ENCODE data around the gene TNFAIP8L1. TPM values are rescaled to one million over a fixed set of nuclear protein-coding genes. Genes with fewer than 3 reads are reported as not detected.

Gene TNFAIP8L1
- total and polyA plus RNA-seq, 4 donors, result 15.6 to 29.0 (median 20.1) TPM

DNA sequence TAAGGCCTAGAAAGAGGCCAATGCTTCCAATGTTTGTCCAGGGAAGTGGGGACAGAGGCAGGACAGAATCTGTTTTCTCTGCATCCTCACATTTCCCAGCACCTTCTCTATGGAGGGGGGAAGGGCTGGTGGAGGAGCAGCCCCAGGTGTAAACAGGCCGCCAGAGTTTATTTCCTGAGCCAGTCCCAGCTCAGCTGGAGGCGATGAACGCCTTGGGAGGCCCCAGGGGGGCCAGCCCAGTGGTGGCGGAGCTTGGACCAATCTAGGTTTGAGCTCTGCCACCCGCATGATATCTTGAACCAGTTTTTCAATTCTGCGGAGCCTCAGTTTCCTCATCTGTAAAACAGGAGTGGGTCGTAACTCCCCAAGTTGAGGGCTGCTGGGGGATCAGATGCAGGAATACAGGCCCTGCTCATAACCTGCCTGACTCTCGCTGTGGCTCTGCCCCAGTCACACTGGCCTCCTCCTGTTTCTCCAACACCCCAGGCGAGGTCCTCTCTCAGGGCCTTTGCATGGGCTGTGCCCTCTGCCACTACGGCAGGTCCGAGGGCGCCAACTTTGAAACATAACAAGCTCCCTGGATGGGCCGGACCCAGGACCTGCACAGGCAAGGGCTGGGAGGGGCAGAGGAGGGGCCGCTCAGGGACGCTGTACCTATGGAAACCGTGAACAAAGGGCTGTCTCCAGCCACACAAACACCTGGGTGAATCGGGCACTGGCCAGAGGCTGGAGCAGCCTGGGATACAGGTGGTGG is 1.1 kb downstream of the TNFAIP8L1 start:
- Histone ChIP-seq H3K4me1 (ENCODE audit: control insufficient read depth in 4 of 4, insufficient read depth in 4 of 4, low read length in 3 of 4) (peaks cover 4 to 31% (median 28%) of the 10 kb centered on the region in 4 donors), H3K9ac (ENCODE audit: low read depth in 1 of 2, low read length in 2 of 2) (peak overlapping the region; percentile 63 to 69), H3K27ac (ENCODE audit: low read depth in 1 of 2, low read length in 2 of 2) (peak overlapping the region; percentile 76 to 83), H3K4me3 (ENCODE audit: low read depth in 1 of 3, low read length in 3 of 3) (peak overlapping the region; percentile 83 to 92 (median 87)), H3K27me3 (ENCODE audit: control insufficient read depth in 4 of 4, insufficient read depth in 4 of 4, low read length in 3 of 4) (no peaks in the 10 kb centered on the region), H3K36me3 (ENCODE audit: control insufficient read depth in 4 of 4, insufficient read depth in 3 of 4, low read depth in 1 of 4, low read length in 3 of 4) (peaks cover 0 to 2% (median 0%) of the 10 kb centered on the region in 4 donors), H3K9me3 (ENCODE audit: control insufficient read depth in 4 of 4, low read length in 3 of 4) (no peaks in the 10 kb centered on the region)
- no peak for DNase-seq (ENCODE audit: low spot score)
- no peak for TF ChIP-seq RXRA (IDR thresholded peaks at IDR 0.05)
- TF ChIP-seq, protein P1, sequence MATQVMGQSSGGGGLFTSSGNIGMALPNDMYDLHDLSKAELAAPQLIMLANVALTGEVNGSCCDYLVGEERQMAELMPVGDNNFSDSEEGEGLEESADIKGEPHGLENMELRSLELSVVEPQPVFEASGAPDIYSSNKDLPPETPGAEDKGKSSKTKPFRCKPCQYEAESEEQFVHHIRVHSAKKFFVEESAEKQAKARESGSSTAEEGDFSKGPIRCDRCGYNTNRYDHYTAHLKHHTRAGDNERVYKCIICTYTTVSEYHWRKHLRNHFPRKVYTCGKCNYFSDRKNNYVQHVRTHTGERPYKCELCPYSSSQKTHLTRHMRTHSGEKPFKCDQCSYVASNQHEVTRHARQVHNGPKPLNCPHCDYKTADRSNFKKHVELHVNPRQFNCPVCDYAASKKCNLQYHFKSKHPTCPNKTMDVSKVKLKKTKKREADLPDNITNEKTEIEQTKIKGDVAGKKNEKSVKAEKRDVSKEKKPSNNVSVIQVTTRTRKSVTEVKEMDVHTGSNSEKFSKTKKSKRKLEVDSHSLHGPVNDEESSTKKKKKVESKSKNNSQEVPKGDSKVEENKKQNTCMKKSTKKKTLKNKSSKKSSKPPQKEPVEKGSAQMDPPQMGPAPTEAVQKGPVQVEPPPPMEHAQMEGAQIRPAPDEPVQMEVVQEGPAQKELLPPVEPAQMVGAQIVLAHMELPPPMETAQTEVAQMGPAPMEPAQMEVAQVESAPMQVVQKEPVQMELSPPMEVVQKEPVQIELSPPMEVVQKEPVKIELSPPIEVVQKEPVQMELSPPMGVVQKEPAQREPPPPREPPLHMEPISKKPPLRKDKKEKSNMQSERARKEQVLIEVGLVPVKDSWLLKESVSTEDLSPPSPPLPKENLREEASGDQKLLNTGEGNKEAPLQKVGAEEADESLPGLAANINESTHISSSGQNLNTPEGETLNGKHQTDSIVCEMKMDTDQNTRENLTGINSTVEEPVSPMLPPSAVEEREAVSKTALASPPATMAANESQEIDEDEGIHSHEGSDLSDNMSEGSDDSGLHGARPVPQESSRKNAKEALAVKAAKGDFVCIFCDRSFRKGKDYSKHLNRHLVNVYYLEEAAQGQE (IDR thresholded peaks at IDR 0.05), result no peak
- no peak for TF ChIP-seq FOXA1 (IDR thresholded peaks at IDR 0.05)
- no peak for TF ChIP-seq FOXA2 (IDR thresholded peaks at IDR 0.05)
- 26% methylated on average over 17 of the region's 17 CpGs for WGBS

DNA sequence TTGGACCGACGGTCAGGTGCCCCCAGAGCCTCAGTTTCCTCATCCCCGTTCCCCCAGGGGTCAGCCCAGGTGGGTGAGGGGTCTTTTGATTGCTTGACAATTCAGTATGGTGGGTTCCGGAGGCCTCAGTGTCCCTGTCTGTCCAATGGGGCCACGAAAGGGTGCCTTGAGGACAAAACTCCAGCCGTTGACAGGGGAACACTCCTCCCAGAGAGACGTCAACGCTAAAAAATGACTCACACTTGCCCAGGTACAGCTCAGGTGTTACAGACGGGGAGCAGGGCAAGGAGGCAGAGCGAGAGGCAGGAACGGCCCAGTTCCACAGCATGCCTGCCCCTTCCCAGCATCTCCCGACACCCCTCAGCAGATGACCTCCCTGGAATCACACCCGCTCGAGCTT is 1.8 kb downstream of the TNFAIP8L1 start:
- 59% methylated on average over 14 of the region's 14 CpGs for WGBS
- Histone ChIP-seq H3K27me3 (ENCODE audit: control insufficient read depth in 4 of 4, insufficient read depth in 4 of 4, low read length in 3 of 4) (no peaks in the 10 kb centered on the region), H3K36me3 (ENCODE audit: control insufficient read depth in 4 of 4, insufficient read depth in 3 of 4, low read depth in 1 of 4, low read length in 3 of 4) (peaks cover 0 to 2% (median 0%) of the 10 kb centered on the region in 4 donors), H3K4me3 (ENCODE audit: low read depth in 1 of 3, low read length in 3 of 3) (peak overlapping the region in 2 of 3 donors; percentile 83 to 92), H3K9ac (ENCODE audit: low read depth in 1 of 2, low read length in 2 of 2) (peak overlapping the region in 1 of 2 donors; percentile 63), H3K4me1 (ENCODE audit: control insufficient read depth in 4 of 4, insufficient read depth in 4 of 4, low read length in 3 of 4) (peaks cover 4 to 28% (median 25%) of the 10 kb centered on the region in 4 donors), H3K9me3 (ENCODE audit: control insufficient read depth in 4 of 4, low read length in 3 of 4) (no peaks in the 10 kb centered on the region), H3K27ac (ENCODE audit: low read depth in 1 of 2, low read length in 2 of 2) (peak overlapping the region; percentile 9 to 76)
- no peak for TF ChIP-seq EGR1 (IDR thresholded peaks at IDR 0.05; ENCODE audit: low read depth in 2 of 2)
- TF ChIP-seq FOXA1 (IDR thresholded peaks at IDR 0.05), result no peak
- no peak for TF ChIP-seq GABPA (IDR thresholded peaks at IDR 0.05 in 1 of 2, conservative IDR thresholded peaks at IDR 0.05 in 1 of 2)
- no peak for TF ChIP-seq CTCF (IDR thresholded peaks at IDR 0.05; ENCODE audit: low read depth, low read length, missing input control)
- TF ChIP-seq, protein P2, sequence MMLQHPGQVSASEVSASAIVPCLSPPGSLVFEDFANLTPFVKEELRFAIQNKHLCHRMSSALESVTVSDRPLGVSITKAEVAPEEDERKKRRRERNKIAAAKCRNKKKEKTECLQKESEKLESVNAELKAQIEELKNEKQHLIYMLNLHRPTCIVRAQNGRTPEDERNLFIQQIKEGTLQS (IDR thresholded peaks at IDR 0.05), result no peak
- TF ChIP-seq SP1 (IDR thresholded peaks at IDR 0.05), result no peak
- TF ChIP-seq YY1 (IDR thresholded peaks at IDR 0.05), result no peak
- TF ChIP-seq MAX (IDR thresholded peaks at IDR 0.05), result no peak
- TF ChIP-seq TAF1 (conservative IDR thresholded peaks at IDR 0.05), result no peak
- TF ChIP-seq, protein P1 (IDR thresholded peaks at IDR 0.05), result no peak
- TF ChIP-seq NR2F2 (IDR thresholded peaks at IDR 0.05), result no peak
- TF ChIP-seq RXRA (IDR thresholded peaks at IDR 0.05), result no peak
- TF ChIP-seq JUND (IDR thresholded peaks at IDR 0.05), result no peak
- TF ChIP-seq, protein P3, sequence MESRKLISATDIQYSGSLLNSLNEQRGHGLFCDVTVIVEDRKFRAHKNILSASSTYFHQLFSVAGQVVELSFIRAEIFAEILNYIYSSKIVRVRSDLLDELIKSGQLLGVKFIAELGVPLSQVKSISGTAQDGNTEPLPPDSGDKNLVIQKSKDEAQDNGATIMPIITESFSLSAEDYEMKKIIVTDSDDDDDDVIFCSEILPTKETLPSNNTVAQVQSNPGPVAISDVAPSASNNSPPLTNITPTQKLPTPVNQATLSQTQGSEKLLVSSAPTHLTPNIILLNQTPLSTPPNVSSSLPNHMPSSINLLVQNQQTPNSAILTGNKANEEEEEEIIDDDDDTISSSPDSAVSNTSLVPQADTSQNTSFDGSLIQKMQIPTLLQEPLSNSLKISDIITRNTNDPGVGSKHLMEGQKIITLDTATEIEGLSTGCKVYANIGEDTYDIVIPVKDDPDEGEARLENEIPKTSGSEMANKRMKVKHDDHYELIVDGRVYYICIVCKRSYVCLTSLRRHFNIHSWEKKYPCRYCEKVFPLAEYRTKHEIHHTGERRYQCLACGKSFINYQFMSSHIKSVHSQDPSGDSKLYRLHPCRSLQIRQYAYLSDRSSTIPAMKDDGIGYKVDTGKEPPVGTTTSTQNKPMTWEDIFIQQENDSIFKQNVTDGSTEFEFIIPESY (IDR thresholded peaks at IDR 0.05), result no peak
- TF ChIP-seq HNF4A (conservative IDR thresholded peaks at IDR 0.05), result no peak
- TF ChIP-seq FOXA2 (IDR thresholded peaks at IDR 0.05), result no peak
- TF ChIP-seq RAD21 (IDR thresholded peaks at IDR 0.05), result no peak
- TF ChIP-seq HNF4G (IDR thresholded peaks at IDR 0.05), result no peak
- no peak for DNase-seq (ENCODE audit: low spot score)

Measured in liver (tissue), 9 donors.